ENCODE data around the gene ARFGAP3. TPM values are rescaled to one million over a fixed set of nuclear protein-coding genes. Genes with fewer than 3 reads are reported as not detected.

The ARFGAP3 gene
- total RNA-seq, 1 experiment from 2014 or later = 27.0 TPM

DNA sequence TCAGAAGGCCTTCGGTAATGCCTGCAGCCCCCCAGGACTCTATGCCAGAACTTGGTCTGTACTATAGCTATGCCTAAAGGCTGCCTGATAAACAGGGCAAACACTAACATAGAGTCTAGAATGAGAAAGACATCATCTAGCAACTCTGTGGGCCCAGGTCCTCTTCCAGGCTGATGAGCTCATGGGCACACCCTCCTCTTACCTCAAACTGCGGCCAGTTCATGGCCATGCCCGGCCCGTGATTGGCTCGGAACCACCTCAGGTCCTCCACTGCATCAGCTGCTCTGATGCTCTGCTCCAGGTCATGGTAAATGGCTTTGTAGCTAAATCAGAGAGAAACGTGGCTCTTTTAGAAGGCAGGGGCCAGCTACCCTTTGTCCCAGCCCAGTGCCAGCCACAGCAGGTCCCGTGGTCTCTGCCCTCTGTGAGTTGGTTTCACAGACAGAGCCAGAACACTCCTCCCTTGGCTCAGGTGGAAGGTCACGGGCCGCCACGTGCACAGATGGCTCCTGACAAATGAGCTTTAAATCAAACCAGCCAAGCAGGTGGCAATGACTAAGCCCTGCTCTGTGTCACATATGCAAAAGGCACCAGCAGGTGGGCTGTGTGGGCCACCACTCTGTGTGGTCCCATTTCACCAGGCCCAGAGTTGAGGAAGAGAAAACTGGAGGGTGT is 25.0 kb upstream of the ARFGAP3 start:
- Histone ChIP-seq H3K36me3 (ENCODE audit: control insufficient read depth, insufficient read depth, low read length) (no peaks in the 10 kb centered on the region), H3K9me3 (ENCODE audit: control insufficient read depth, insufficient read depth, low read depth, low read length) (no peaks in the 10 kb centered on the region), H3K27ac (ENCODE audit: low read length) (no peak overlapping the region), H3K4me3 (ENCODE audit: low read depth in 2 of 2, low read length in 2 of 2) (no peak overlapping the region), H3K4me1 (ENCODE audit: control insufficient read depth, insufficient read depth, low read length) (no peaks in the 10 kb centered on the region), H3K27me3 (ENCODE audit: control insufficient read depth, insufficient read depth, low read length) (no peaks in the 10 kb centered on the region)
- BruUV-seq (replicated peaks) = no TSS peak
- ChIA-PET POLR2A (no interaction called here), CTCF (no interaction called here)
- no peak for DNase-seq (ENCODE audit: low read depth, low spot score)
- intact Hi-C loops (cut with micrococcal nuclease; ENCODE audit: unreplicated experiment) (no loop called here), in situ Hi-C loops (cut with HindIII; ENCODE audit: low pct_unique_long_range_greater_than_20kb, low sequenced_read_pairs) (no loop called here)
- no peak for ATAC-seq
- no peak for TF ChIP-seq SIN3A (IDR thresholded peaks at IDR 0.05; ENCODE audit: borderline replicate concordance, insufficient read depth, low read depth, low read length)
- TF ChIP-seq TCF7L2 (IDR thresholded peaks at IDR 0.05; ENCODE audit: low read depth, low read length) = no peak
- TF ChIP-seq, protein P1, sequence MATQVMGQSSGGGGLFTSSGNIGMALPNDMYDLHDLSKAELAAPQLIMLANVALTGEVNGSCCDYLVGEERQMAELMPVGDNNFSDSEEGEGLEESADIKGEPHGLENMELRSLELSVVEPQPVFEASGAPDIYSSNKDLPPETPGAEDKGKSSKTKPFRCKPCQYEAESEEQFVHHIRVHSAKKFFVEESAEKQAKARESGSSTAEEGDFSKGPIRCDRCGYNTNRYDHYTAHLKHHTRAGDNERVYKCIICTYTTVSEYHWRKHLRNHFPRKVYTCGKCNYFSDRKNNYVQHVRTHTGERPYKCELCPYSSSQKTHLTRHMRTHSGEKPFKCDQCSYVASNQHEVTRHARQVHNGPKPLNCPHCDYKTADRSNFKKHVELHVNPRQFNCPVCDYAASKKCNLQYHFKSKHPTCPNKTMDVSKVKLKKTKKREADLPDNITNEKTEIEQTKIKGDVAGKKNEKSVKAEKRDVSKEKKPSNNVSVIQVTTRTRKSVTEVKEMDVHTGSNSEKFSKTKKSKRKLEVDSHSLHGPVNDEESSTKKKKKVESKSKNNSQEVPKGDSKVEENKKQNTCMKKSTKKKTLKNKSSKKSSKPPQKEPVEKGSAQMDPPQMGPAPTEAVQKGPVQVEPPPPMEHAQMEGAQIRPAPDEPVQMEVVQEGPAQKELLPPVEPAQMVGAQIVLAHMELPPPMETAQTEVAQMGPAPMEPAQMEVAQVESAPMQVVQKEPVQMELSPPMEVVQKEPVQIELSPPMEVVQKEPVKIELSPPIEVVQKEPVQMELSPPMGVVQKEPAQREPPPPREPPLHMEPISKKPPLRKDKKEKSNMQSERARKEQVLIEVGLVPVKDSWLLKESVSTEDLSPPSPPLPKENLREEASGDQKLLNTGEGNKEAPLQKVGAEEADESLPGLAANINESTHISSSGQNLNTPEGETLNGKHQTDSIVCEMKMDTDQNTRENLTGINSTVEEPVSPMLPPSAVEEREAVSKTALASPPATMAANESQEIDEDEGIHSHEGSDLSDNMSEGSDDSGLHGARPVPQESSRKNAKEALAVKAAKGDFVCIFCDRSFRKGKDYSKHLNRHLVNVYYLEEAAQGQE (IDR thresholded peaks at IDR 0.05; ENCODE audit: insufficient read depth in 1 of 2, low read depth in 2 of 2, low read length in 1 of 2) = no peak
- TF ChIP-seq POLR2AphosphoS5 (IDR thresholded peaks at IDR 0.05; ENCODE audit: low read depth, low read length) = no peak
- TF ChIP-seq, protein P2, sequence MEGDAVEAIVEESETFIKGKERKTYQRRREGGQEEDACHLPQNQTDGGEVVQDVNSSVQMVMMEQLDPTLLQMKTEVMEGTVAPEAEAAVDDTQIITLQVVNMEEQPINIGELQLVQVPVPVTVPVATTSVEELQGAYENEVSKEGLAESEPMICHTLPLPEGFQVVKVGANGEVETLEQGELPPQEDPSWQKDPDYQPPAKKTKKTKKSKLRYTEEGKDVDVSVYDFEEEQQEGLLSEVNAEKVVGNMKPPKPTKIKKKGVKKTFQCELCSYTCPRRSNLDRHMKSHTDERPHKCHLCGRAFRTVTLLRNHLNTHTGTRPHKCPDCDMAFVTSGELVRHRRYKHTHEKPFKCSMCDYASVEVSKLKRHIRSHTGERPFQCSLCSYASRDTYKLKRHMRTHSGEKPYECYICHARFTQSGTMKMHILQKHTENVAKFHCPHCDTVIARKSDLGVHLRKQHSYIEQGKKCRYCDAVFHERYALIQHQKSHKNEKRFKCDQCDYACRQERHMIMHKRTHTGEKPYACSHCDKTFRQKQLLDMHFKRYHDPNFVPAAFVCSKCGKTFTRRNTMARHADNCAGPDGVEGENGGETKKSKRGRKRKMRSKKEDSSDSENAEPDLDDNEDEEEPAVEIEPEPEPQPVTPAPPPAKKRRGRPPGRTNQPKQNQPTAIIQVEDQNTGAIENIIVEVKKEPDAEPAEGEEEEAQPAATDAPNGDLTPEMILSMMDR (IDR thresholded peaks at IDR 0.05) = no peak

DNA sequence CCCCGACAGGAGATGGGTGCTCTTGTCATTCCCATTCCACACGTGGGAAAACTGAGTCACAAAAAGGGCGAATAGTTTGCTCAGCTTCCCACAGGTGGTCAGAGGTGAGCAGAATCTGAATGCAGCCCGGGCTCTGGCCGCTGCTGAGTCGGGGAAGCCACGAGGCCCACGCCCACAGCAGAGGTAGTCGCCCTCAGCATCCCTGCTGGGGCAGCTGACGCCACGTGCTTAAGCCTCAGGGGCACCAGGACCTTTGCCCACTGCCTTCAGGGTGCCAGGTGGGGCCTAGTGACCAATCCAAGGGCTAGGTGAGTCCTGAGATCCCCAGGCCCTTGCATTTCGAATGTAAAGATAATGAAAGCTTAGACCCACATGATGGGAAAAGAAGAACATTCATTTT is 24.2 kb upstream of the ARFGAP3 start:
- Histone ChIP-seq H3K36me3 (ENCODE audit: control insufficient read depth, insufficient read depth, low read length) (no peaks in the 10 kb centered on the region), H3K9me3 (ENCODE audit: control insufficient read depth, insufficient read depth, low read depth, low read length) (no peaks in the 10 kb centered on the region), H3K4me1 (ENCODE audit: control insufficient read depth, insufficient read depth, low read length) (no peaks in the 10 kb centered on the region), H3K27ac (ENCODE audit: low read length) (no peak overlapping the region), H3K27me3 (ENCODE audit: control insufficient read depth, insufficient read depth, low read length) (no peaks in the 10 kb centered on the region), H3K4me3 (ENCODE audit: low read depth in 2 of 2, low read length in 2 of 2) (no peak overlapping the region)
- DNase-seq (ENCODE audit: low read depth, low spot score) (no peak), ATAC-seq (no peak)
- TF ChIP-seq, protein P1 (IDR thresholded peaks at IDR 0.05; ENCODE audit: insufficient read depth in 1 of 2, low read depth in 2 of 2, low read length in 1 of 2) = no peak
- TF ChIP-seq SIN3A (IDR thresholded peaks at IDR 0.05; ENCODE audit: borderline replicate concordance, insufficient read depth, low read depth, low read length) = no peak
- TF ChIP-seq, protein P2 (IDR thresholded peaks at IDR 0.05) = no peak
- no peak for TF ChIP-seq POLR2AphosphoS5 (IDR thresholded peaks at IDR 0.05; ENCODE audit: low read depth, low read length)
- no peak for TF ChIP-seq TCF7L2 (IDR thresholded peaks at IDR 0.05; ENCODE audit: low read depth, low read length)
- CTCF ChIA-PET = no interaction called here
- no TSS peak for BruUV-seq (replicated peaks)
- POLR2A ChIA-PET = no interaction called here
- in situ Hi-C loops (cut with HindIII; ENCODE audit: low pct_unique_long_range_greater_than_20kb, low sequenced_read_pairs) = no loop called here
- intact Hi-C loops (cut with micrococcal nuclease; ENCODE audit: unreplicated experiment) = no loop called here
